Measurements from ENCODE around the gene CCDC88C. TPM values are rescaled to one million over a fixed set of nuclear protein-coding genes. Genes with fewer than 3 reads are reported as not detected.
"Not testable (repeated sequence)": the region's sequence is repeated elsewhere in the genome, so short reads cannot be mapped to it uniquely, and the experiment has no call there.

Gene CCDC88C
- total RNA-seq, 1 donor from 2014 or later: 7.2 TPM

GRCh38 chr14:91230397-91231035, 187.1 kb downstream of the CCDC88C start:
- DNase-seq (ENCODE audit: low read depth): no peak

GRCh38 chr14:91229743-91230200, 187.8 kb downstream of the CCDC88C start:
- peak; percentile 35 for DNase-seq (ENCODE audit: low read depth)

GRCh38 chr14:91229005-91229382, 188.6 kb downstream of the CCDC88C start:
- no peak for DNase-seq (ENCODE audit: low read depth)

GRCh38 chr14:91228112-91229004, 189.3 kb downstream of the CCDC88C start:
- peak; percentile 52 for DNase-seq (ENCODE audit: low read depth)

GRCh38 chr14:91227183-91227628, 190.4 kb downstream of the CCDC88C start:
- no peak for DNase-seq (ENCODE audit: low read depth)

GRCh38 chr14:91226360-91226759, 191.3 kb downstream of the CCDC88C start:
- DNase-seq (ENCODE audit: low read depth): not testable (repeated sequence)

- DNase-seq (ENCODE audit: low read depth): no peak
Observed at GRCh38 chr14:91225025-91225424, 192.6 kb downstream of the CCDC88C start.

- peak; percentile 74 for DNase-seq (ENCODE audit: low read depth)
Observed at GRCh38 chr14:91223028-91223783, 194.4 kb downstream of the CCDC88C start.

Other genes with a start within 250 kb of the CCDC88C start
- gene GPR68, start 173.1 kb downstream of the CCDC88C start, total RNA-seq: 0.62 and 1.4 TPM in 2 replicates
- 54.1 and 68.7 TPM in 2 replicates for gene PPP4R3A, start 92.5 kb upstream of the CCDC88C start, total RNA-seq

Data from myocyte (in vitro differentiated cells).